ENCODE results near the gene CLHC1.
"Not testable (repeated sequence)": the region's sequence is repeated elsewhere in the genome, so short reads cannot be mapped to it uniquely, and the experiment has no call there.

CLHC1 gene

DNA sequence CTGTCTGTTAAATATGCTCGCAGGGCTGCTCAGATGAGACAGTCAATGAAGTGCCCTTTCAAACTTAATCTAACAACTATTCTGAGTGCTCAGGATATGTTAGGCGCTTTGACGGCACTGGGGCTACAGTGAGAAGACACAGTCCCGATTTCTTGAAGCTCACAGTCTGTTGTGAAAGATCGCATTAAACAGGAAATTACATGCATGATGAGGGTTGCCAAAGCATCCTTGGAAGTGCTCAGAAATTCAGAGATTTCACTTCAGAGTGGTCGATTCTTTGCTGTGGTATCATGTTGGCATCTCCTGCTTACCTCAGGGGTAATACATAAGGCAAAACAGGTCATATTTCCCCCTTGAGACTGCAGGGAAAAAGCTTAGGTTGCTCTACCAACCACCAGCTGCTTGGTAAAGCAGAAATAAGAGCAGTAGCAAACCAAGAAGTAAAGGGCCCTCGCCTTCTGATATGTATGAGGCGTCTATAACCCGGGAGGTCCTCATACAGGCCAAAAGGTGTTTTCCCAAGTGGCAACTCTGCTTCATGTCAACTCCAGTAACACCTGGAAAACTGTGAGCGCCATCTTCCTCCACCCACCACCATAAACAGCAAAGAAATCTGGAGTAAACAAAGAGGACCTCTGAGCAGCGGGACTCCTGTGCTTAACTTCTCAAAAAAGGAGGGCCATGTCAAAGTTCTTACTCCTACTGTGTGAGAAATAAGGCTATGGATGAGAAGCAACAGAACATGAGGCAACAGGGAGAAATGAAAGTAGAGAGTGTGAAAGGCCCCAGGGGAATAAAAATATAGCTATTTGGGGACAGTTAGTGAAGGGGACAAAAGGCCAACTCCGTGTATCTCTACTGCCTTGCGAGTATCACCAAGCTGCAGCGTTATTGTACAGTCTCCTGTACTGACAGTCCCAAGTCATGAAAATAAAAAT is 79.3 kb downstream of the CLHC1 start:
- no peak for DNase-seq

DNA sequence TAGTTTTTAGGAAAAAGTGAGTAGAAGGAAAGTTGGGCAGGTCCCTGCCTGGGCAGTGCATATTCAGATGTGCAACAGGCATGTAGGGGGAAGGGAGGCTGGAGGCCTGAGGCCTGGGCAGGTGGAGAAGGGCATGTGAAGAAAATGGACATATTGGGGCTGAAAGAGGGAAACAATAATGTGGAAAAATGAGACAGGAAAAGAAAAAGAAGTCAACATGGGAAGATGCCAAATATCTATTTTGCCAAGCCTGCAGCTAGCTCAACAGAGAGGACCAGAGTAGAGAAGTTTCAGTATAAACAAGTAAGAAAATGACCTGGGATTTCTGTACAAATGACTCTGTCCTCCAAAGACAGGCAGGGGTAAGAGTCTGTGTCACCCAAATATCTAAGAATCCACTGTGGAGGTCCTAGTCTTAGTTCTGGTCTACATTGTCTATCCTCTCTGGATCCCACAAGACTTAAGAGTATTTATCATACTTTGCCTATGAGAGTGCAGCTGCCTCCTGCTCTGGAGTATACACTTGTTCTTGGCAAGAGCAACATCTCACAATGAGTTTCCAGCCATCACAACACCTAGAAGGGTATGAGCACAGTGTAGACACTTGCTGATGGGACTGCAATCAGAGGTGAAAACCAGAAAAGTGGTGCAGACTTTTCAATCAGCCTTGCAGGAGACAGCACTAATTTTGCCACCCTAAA is 80.2 kb downstream of the CLHC1 start:
- DNase-seq, result no peak

DNA sequence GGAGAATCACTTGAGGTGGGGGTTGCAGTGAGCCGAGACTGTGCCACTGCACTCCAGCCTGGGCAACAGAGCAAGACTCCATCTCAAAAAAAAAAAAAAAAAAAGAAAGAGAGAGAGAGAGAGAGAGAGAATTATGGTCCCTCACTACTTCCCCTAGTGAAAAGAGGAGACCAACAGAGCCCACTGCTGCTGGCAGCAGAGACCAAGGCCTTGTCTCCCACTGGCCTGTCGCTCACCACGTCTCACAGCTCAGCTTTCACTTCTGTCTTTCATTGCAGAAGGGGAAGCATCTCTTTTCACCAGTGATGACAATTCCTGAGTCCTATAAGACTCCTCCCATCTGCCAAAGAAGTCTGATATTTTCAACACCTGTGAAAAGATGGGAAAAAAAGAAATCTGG is 81.3 kb downstream of the CLHC1 start:
- no peak for DNase-seq

DNA sequence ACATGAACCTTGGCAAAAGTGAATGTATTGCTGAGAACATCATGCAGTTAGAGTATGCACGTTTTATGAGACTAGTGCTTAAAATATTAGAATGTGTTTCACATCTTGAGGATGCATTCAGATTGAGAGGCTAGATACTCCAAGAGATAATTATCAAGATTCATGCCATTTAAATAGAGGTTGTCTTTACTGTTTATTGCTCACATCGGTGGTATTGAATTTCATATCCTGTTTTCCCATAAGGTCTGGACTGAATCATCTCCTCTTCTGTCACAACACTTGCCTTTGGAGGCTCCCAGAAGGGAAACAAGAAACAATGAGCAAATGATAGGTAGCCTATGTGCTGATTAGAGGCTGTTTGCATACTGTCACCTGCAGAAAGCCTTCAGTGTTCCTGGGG is 83.8 kb downstream of the CLHC1 start:
- no peak for DNase-seq

DNA sequence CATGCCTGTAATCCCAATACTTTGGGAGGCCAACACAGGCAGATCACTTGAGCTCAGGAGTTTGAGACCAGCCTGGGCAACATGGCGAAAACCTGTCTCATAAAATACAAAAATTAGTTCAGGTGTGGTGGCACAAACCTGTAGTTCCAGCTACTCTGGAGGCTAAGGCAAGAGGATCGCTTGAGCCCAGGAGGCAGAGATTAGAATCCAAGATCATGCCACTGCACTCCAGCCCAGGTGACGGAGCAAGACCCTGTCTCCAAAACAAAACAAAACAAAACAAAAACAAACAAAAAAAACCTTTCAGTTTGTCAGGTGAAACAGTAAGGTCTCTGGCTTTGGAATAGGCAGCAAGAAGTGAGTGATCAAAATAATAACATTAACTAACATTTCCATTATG is 84.6 kb downstream of the CLHC1 start:
- no peak for DNase-seq

DNA sequence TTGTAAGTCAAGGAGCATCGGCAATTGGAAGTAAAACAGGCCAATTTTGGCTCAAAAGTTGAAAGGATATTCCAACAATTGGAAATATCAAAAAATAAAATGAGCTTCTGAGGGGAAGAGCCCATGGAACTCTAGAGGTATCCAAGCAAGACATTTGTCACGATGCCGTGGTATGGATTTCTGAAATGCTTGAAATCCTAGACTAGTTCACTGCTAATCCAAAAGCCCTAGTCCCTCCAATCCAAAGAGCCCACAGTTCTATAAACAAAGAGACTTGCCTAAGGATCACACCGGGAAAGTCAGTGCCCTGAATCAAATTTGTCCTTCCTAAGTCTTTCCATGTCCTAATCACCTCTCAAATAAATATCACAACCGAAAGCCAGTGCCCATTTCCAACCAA is 85.1 kb downstream of the CLHC1 start:
- no peak for DNase-seq

DNA sequence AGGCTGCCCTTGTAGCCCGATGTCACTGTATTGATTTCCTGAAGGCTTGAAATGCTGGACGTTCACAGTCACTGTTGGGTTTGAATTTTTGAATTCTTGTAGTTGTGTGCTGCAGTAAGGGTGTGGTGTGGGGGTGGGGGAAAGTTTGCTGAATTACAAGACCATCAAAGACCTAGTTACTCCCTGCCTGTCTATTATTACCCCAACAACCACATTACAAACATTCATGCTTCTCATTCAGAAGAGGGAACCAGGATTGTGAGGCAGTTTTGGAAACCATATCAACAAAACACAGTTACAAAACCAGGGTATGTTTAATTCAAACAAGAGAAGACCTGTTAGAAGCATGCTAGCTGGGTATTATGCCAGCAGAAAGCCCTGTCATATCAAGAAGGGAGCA is 85.8 kb downstream of the CLHC1 start:
- no peak for DNase-seq

DNA sequence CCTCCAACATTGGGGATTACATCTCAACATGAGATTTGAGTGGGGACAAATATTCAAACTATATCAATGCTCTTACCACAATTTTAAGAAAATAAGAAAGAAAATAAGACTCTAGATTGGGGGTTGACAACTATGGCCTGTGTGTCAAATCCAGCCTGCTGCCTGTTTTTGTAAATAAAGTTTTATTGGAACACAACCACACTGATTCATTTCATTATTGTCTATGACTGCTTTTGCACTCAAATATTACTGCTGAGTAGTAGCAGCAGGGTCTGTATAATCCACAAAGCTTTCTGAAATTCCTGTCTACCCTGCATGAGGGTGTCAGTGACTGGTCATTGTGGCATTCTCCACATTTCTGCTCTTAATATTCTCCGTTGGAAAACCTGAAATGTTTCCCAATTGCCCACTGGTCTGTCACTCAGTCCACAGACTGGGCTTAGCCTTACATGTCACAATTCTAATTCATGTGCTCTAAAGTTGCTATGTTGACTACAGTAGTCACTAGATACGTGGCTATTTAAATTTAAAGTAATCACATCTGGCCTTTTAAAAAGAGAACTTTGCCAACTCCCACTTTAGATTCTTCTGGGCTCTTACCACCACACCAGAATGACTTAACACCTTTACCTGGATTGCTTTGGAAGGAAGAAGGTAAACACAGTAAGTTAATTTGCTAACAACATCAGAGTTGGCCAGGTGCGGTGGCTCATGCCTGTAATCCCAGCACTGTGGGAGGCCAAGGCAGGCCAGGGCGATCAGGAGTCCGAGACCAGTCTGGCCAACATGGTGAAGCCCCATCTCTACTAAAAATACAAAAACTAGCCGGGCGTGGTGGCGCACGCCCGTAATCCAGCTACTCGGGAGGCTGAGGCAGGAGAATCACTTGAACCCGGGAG is 86.9 kb downstream of the CLHC1 start:
- no peak for DNase-seq

DNA sequence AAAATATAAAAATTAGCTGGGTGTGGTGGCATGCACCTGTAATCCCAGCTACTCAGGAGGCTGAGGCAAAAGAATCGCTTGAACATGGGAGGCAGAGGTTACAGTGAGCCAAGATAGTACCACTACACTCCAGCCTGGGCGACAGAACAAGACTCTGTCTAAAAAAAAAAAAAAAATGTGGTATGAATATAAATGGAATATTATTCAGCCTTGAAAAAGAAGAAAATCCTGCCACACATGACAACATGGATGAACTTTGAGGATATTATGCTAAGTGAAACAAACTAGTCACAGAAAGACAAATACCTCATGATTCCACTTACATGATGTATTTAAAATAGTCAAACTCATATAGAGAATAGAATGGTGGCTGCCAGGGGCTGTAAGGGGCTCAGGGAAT is 88.4 kb downstream of the CLHC1 start:
- not testable (repeated sequence) for DNase-seq

DNA sequence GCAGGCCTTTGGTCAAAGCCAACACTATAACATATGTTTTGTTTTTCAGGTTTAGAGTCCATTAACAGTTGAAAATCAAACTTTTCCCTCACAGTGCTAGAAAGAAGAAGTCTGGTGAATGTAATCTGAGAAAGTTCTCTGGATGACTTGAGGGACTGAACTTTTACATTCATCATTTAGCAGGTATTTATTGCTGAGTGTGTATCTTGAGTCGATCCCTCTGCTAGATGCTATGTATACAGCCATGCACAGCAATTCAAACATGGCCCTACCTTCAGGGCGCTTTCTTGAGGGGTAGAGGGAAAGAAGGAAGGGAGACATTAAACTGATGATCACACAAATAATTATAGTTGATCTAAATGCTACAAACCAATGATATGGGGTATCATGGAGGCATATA is 89.6 kb downstream of the CLHC1 start:
- no peak for DNase-seq

DNA sequence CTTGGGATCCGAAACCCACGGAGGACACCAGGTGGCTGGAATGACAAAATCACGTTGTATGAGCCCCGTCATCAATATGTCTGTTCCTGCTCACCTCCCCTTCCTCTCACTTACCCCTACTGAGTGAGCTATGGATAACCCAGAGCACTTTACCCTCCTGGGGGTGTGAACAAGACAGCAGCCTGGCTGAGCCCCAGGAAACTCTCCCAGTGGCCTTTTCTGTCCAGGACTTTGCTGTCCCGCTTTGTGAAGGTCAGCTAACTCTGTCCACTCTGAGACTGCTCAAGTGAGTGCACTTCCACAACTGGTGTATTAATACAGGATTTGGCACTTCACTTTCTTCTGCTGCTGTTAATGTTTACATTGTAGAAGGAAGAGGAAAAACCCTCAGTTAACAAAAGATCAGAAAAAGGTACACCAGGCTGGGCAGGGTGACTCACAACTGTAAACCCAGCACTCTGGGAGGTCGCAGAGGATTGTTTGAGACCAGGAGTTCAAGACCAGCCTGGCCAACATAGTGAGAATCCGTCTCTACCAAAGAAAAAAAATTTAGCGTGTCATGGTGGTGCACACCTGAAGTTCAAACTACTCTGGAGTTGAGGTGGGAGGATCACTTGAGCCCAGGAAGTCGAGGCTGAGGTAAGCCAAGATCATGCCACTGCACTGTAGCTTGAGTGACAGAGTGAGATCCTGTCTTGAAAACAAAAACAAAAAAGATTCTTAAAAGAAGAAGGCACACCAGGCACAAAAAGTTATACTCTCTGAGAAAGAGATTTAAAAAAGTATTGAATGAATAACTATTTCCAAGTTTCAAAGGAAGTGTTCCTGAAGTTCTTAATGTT is 90.3 kb downstream of the CLHC1 start:
- DNase-seq, result no peak

DNA sequence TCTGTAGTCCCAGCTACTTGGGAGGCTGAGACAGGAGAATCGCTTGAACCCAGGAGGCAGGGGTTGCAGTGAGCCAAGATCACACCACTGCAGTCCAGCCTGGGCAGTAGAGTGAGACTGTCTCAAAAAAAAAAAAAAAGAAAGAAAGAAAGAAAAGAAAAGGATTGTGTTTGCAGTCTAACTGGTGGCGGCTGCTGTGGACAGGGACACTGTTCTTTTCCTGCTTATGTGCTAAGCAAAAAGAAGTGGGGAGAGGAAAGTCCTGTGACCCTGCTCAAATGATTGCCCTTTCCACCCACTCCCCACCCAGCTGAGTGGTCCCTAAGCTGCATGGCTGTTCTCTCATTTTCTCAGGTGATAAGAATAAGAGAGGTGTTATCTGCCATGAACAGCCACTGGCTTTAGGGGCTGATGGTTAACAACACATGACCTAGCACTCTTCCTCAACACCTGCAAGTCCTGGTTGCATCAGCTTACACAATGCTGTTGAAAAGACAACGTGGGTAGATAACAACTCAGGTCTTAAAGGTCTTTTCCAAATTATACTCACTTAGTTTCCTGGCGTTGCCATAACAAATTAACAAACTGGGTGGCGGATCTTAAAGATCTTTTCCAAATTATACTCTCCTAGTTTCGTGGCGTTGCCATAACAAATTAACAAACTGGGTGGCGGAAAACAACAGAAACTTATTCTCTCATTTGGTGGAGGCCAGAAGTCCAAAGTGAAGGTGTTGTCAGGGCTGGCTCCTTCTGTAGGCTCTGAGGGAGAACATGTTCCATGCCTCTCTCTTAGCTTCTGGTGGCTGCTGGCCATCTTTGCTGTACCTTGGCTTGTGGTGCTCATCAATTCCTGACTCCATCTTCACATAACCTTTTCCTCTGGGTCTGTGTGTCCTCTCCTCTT is 91.5 kb downstream of the CLHC1 start:
- no peak for DNase-seq

DNA sequence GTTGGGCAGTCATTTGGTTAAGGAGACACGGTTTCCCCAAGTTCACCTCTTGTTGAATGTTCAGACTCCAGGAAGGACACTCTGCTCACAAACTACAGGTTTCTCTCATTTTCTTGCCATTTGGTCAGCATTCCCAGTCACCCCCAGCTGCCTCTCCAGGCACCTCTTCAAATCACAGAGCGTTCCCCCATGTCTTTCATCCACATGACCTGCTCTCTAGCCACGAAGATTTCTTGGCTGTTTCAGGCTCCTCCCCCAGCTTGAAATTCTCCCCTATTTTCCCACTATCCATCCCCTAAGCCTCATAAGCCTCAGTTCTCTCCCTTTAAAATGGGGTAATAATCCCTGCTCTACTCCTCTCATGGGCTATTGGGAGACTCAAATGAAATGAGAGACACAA is 92.8 kb downstream of the CLHC1 start:
- DNase-seq, result no peak

DNA sequence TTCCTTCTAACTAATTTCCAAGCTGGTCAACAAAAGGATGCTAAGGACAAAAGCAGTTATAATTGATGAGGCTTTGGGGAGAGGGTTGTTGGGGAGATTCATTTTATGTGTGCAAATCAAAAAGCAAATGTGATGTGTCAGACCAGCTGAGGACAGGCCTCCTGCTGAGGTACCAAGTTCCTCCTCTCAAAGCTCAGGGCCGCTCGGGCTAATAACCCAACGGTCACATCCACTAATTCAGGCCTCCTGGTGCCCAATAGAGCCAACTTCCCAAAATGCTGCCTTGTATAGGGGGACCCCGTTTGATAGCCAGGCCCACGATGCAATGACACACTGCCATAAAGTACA is 93.2 kb downstream of the CLHC1 start:
- DNase-seq, result no peak

DNA sequence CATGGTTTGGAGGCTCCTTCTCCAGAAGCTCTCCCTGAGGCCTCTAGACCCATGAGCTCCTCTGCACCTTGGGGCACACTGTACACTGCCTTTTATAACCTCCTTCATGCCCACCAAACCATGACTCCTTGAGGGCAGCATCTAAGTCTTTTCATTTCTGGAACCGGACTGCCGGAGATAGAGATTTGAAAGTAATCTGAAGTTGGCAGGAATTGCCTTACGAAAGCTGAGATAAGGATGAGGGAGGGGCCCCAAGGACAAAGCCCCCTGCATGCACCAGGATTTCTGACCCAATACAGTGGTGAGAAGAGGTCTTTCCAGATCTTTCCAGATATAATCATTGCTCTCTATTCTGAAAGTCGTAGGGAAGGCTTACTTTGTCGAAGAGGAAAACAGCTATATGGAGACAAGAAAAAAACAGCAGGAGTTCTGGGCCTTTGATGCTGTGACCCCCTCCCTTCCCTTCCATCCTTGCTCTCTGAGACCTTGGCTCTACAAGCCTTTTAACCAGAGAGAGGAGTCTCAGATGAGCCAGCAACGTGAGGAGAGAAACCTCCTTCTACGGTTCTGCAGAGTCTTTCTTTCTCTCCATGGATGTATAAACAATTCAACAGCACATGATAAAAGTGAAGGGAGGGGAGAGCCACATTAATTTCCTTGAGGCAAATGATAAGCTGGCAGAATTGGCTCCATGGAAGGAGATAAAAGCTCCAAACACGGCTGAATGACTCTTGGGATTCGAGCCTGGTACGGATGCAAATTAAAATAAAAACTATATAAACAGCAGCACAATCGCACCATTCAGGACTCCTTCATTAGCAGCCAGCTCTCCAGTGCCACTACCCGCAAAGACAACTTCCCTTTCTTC is 93.8 kb downstream of the CLHC1 start:
- DNase-seq, result no peak

DNA sequence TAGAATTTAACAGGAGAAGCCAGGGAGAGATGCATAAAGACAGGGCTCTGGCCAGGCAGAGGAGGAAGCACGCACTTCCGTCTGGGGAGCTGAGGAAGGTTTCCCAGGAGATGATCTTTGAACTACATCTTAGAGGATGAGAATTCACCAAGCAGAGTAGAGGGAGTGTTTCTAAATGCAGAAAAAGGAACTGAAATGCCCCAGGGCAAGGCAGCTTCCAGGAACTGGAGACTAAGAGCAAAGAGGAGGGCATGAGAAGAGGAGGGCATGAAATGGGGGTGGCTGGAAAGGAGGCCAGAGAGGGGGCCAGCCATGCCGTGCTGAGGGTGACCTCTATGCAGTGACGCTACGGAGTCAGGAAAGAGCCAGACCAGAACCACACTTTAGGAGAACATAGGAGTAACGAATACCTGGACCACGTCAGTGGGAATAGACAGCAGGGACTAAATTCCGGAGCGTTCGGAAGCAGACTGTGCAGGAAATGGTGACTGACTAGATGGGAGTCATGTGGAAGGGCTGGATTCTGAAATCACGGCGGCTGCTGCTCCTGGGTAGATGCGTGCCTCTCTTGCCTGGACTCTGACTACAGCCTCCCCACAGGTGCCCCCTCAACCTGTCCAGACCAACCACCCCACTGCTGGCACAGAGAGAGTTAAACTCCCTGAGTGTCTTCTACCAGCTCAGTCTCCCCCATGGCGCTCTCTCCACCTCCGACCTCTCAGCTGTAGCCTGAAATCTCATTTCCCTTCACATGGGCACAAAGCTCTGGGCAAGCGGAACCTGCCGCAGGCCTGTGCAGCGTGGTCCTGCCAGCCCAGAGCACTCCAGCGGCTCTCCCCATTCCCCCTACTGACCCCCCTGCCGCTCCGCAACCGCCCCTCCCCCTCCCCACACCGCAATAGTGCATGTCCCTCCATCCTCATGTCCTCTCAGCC is 94.8 kb downstream of the CLHC1 start:
- no peak for DNase-seq

DNA sequence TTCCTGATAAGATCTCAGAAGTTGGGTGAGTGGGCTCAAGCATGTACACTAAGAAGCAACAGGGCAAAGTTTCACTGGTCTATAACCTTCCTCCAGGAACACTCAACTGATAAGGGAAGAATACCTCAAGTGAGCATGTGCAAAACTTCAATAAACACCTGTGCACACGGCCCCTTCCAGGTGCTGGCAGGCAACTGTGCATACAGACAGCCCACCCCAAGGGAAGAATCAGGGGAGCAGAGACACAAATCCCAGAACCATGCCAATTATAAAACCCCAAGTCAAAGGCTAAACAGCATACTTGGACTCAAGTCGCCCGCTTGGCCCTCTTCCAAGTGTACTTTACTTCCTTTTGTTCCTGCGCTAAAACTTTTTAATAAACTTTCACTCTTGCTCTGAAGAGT is 96.0 kb downstream of the CLHC1 start:
- no peak for DNase-seq

DNA sequence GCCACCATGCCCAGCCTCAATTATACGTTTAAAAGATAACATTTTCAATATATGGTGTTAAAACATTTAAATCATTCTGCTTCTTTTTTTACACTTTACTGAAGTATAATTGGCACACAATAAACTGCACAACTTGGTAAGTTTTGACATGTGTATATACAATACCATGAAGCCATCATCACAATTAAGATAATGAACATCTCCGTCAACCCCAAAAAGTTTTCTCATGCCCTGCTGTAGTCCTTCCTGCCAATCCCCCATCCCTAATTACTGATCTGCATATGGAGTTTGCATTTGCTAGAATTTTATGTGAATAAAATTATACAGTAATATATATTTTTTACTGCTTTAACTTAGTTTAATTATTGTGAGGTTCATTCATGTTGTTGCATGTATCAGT is 96.6 kb downstream of the CLHC1 start:
- DNase-seq, result no peak

DNA sequence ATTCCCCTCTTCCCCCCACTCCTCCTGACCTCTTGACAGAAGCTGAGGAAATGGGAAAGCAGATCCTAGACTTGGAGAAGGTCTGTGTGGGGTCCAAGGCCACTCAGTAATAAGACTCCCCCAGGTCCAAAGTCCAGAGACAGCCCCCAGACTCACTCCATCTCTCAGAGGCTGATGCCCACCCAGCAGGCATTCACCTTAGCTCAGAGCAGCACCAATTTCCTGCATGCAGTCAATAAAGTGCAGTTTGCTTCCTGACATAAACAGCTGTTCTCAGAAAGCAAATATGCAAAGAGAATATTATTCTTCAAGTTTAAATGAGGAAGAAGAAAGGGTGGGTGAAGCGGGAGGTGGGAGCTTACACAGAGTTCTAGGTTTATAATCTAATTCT is 97.8 kb downstream of the CLHC1 start:
- no peak for DNase-seq
